ENCODE measurements around the gene AKAP11. TPM values are rescaled to one million over a fixed set of nuclear protein-coding genes. Genes with fewer than 3 reads are reported as not detected.

Gene AKAP11
- total and polyA plus RNA-seq, 2 experiments from 2014 or later = 4.4 to 30.6 TPM

DNA sequence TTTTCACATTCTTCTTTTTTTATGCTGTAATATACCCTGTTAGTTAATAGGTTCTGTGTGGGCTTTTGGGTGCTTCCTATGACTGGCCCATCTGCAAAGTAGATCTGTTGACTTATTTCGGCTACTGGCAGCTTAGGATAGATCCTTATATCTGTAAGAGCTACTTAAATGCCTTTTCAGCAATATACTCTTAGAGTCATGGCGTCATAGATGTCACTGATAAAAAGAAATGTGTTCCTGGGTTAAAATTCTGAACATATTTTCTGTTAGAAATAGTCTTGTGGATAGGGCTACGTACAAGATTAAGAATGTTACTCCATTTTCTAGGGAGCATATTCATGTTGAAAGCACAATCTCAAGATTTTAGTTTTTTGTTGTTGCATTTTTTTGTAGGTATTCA lies 4.7 kb downstream of the AKAP11 start:
- H3K9me3 ChIP-seq (ENCODE audit: low read depth) = no peaks in the 10 kb centered on the region
- TF ChIP-seq EZH2phosphoT487 (IDR thresholded peaks at IDR 0.05; ENCODE audit: low read depth, severe bottlenecking, unreplicated experiment) = no peak
- TF ChIP-seq EZH2 (IDR thresholded peaks at IDR 0.05; ENCODE audit: borderline replicate concordance) = no peak
- TF ChIP-seq CTCF (IDR thresholded peaks at IDR 0.05; ENCODE audit: poor library complexity) = no peak
- H3K4me3 ChIP-seq = no peak overlapping the region
- no peaks in the 10 kb centered on the region for H3K36me3 ChIP-seq (replicated peaks; ENCODE audit: insufficient read depth, low read depth)
- peaks cover 86% of the 10 kb centered on the region for H3K79me2 ChIP-seq
- WGBS (ENCODE audit: low lambda C conversion rate, missing lambda C conversion rate) = 68% methylated on average over 3 of the region's 3 CpGs
- no peak overlapping the region for H2AFZ ChIP-seq
- no peaks in the 10 kb centered on the region for H3K27me3 ChIP-seq
- peaks cover 8% of the 10 kb centered on the region for H4K20me1 ChIP-seq (ENCODE audit: insufficient read depth, poor library complexity, severe bottlenecking)
- no peaks in the 10 kb centered on the region for H3K9me2 ChIP-seq (replicated peaks; ENCODE audit: insufficient read depth)
- peak overlapping the region; percentile 25 for H3K4me2 ChIP-seq
- peaks cover 13% of the 10 kb centered on the region for H3K4me1 ChIP-seq (ENCODE audit: insufficient read depth)
- peak overlapping the region; percentile 56 for H3K27ac ChIP-seq
- DNase-seq (ENCODE audit: low spot score) = peak; percentile 12

DNA sequence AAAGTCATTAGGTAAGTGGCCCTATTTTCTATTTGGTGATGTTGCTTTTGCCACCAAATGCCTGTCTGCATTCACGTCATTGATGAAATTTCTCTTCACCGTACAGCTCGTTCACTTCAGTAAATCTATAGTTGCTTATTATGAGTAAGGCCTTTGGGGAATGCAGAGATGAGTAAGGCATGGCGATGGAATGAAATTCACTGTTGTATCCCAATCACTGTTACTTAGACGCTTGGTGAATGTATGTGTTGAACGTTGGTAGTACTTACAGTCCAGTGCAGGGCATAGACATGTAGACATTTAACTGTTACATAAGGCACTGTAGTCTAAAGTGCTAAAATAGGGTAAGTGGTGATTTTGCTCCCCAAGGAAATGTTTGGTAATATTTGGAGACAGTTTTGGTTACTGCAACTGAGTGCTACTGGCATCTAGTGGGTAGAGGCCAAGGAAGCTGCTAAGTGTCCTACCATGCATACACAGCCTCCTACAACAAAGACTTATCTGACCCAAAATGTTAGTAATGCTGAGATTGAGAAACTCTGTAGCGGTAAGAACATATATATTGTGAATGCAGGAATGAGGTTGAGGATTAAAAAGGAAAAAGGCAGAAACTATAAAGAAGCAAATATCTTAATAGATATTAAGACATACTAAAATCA lies 5.8 kb downstream of the AKAP11 start:
- peak overlapping the region; percentile 56 for H3K27ac ChIP-seq
- H3K9me2 ChIP-seq (replicated peaks; ENCODE audit: insufficient read depth) = no peaks in the 10 kb centered on the region
- no peaks in the 10 kb centered on the region for H3K9me3 ChIP-seq (ENCODE audit: low read depth)
- H3K79me2 ChIP-seq = peaks cover 95% of the 10 kb centered on the region
- H3K36me3 ChIP-seq (replicated peaks; ENCODE audit: insufficient read depth, low read depth) = no peaks in the 10 kb centered on the region
- no peak for DNase-seq (ENCODE audit: low spot score)
- 90% methylated on average over 7 of the region's 7 CpGs for WGBS (ENCODE audit: low lambda C conversion rate, missing lambda C conversion rate)
- H2AFZ ChIP-seq = no peak overlapping the region
- peaks cover 8% of the 10 kb centered on the region for H4K20me1 ChIP-seq (ENCODE audit: insufficient read depth, poor library complexity, severe bottlenecking)
- no peak overlapping the region for H3K4me3 ChIP-seq
- no peaks in the 10 kb centered on the region for H3K27me3 ChIP-seq
- TF ChIP-seq EZH2phosphoT487 (IDR thresholded peaks at IDR 0.05; ENCODE audit: low read depth, severe bottlenecking, unreplicated experiment) = no peak
- no peak for TF ChIP-seq EZH2 (IDR thresholded peaks at IDR 0.05; ENCODE audit: borderline replicate concordance)
- TF ChIP-seq CTCF (IDR thresholded peaks at IDR 0.05; ENCODE audit: poor library complexity) = no peak
- H3K4me2 ChIP-seq = peak overlapping the region; percentile 25
- peaks cover 11% of the 10 kb centered on the region for H3K4me1 ChIP-seq (ENCODE audit: insufficient read depth)

- Histone ChIP-seq H3K27me3 (no peaks in the 10 kb centered on the region), H3K9me2 (replicated peaks; ENCODE audit: insufficient read depth) (no peaks in the 10 kb centered on the region), H3K9me3 (ENCODE audit: low read depth) (no peaks in the 10 kb centered on the region), H3K4me1 (ENCODE audit: insufficient read depth) (no peaks in the 10 kb centered on the region), H2AFZ (no peak overlapping the region), H3K4me3 (no peak overlapping the region), H4K20me1 (ENCODE audit: insufficient read depth, poor library complexity, severe bottlenecking) (peaks cover 1% of the 10 kb centered on the region), H3K36me3 (replicated peaks; ENCODE audit: insufficient read depth, low read depth) (no peaks in the 10 kb centered on the region), H3K4me2 (no peak overlapping the region), H3K79me2 (peaks cover 95% of the 10 kb centered on the region), H3K27ac (no peak overlapping the region)
- no peak for DNase-seq (ENCODE audit: low spot score)
- no peak for TF ChIP-seq CTCF (IDR thresholded peaks at IDR 0.05; ENCODE audit: poor library complexity)
- TF ChIP-seq EZH2phosphoT487 (IDR thresholded peaks at IDR 0.05; ENCODE audit: low read depth, severe bottlenecking, unreplicated experiment) = no peak
- TF ChIP-seq EZH2 (IDR thresholded peaks at IDR 0.05; ENCODE audit: borderline replicate concordance) = no peak
- WGBS (ENCODE audit: low lambda C conversion rate, missing lambda C conversion rate) = 95% methylated on average over 6 of the region's 6 CpGs
Measured at GRCh38 chr13:42279080-42279479, 7.1 kb downstream of the AKAP11 start.
